Gastroesophageal sphincter (tissue), 3 donors: ENCODE measurements around the gene HIPK4.

Experiments used
- CTCF ChIP-seq, 4 experiments: fragments of 200-600 bp in 2 of 4; fragments of 450-650 bp in 2 of 4; sonication (generic) in 1 of 4; IDR thresholded peaks; one replicate each; pipeline ENCODE4 v1.5.1; 2017 to 2019; ENCODE audit warnings: antibody characterized with exemption in 4 of 4, mild to moderate bottlenecking in 2 of 4, moderate library complexity in 2 of 4
- POLR2AphosphoS5 ChIP-seq: sonication (generic); formaldehyde crosslinking; IDR thresholded peaks from one replicate; pipeline ENCODE4 v1.6.1; 2017; ENCODE audit warnings: antibody characterized with exemption

DNA sequence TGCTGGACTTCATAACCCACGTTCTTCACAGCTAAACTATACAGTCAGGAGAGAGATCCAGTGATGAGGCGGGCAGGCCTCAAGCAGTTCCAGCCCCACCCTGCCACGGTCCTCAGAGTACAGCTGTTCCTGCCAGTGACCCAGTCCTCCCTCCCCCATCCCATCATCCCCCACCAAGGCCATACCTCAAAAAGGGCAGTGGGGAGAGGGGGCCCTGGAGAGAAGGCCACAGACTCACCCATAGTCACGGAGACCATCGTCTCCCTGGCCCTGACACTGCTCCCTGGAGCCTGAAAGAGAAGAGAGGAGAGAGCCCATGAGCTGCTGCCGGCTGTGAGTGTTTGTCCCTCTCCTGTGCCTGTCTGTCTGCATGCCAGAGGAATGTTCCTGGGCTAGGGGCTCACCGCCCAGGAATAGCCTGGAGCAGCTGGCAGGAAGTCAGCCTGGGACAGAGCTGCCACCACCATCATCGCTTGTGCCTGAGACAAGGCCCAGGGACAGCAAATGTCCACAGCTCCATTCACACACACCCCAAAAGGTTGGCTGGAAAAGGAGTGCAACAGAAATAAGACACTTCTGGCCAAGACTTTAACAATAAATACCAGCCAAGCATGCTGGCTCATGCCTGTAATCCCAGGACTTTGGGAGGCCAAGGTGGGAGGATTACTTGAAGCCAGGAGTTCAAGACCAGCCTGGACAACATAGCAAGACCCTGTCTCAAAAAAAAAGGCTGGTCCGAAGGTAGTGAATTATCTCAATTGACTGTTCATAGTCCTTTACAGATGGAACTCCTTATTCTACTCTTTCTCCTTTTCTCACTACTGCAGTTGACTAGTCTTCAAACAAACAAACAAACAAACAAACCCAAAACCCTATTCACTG lies 48.1 kb downstream of the HIPK4 start:
- TF ChIP-seq CTCF (IDR thresholded peaks at IDR 0.05), result no peak
- no peak for TF ChIP-seq POLR2AphosphoS5
